ENCODE data around the gene CENPT. TPM values are rescaled to one million over a fixed set of nuclear protein-coding genes. Genes with fewer than 3 reads are reported as not detected.

CENPT gene
- total and polyA plus RNA-seq, 2 of the 8 experiments (the other 6 are each of a cell fraction or from before 2014, with no cell fraction given) = 42.4 to 53.4 TPM

- Histone ChIP-seq H2BK12ac (ENCODE audit: low read depth, low read length) (peak overlapping the region; percentile 96; the same call in 1 of the 2 replicates), H2BK5ac (ENCODE audit: low read depth, low read length) (peak overlapping the region; percentile 63; the same call in 1 of the 2 replicates), H3K56ac (replicated peaks; ENCODE audit: insufficient read length, low read depth, low read length) (no peak overlapping the region), H4K20me1 (replicated peaks in 1 of 2; ENCODE audit: control insufficient read depth in 1 of 2, insufficient read depth in 2 of 2, low read length in 2 of 2) (peaks cover 36 to 61% of the 10 kb centered on the region in 2 experiments), H4K91ac (replicated peaks; ENCODE audit: insufficient read length, low read length) (no peak overlapping the region), H3K27ac (ENCODE audit: low read depth, low read length) (peak overlapping the region; percentile 84), H3K9me3 (ENCODE audit: insufficient read depth in 2 of 2, low read depth in 1 of 2, low read length in 1 of 2) (no peaks in the 10 kb centered on the region), H3K4me3 (ENCODE audit: extremely low read depth in 1 of 4, insufficient read depth in 2 of 4, low read depth in 3 of 4, low read length in 4 of 4) (no peak overlapping the region; a peak in 1 of 8 replicates), H3K23ac (ENCODE audit: insufficient read length) (no peak overlapping the region), H3K79me2 (ENCODE audit: control insufficient read depth in 1 of 2, insufficient read depth in 2 of 2, low read length in 2 of 2) (peaks cover 42 to 97% of the 10 kb centered on the region in 2 experiments), H2AFZ (ENCODE audit: low read length) (no peak overlapping the region), H2AK5ac (ENCODE audit: low read depth, low read length) (no peak overlapping the region; the same call in 1 of the 2 replicates), H3K4me2 (ENCODE audit: insufficient read depth in 1 of 2, low read depth in 2 of 2, low read length in 2 of 2) (peak overlapping the region in 1 of 2 experiments; percentile 43; a peak in 2 of 4 replicates), H3K4me1 (replicated peaks in 1 of 4; ENCODE audit: control insufficient read depth in 3 of 4, insufficient read depth in 4 of 4, low read length in 3 of 4) (peaks cover 8 to 19% (median 13%) of the 10 kb centered on the region in 4 experiments), H3K27me3 (replicated peaks in 1 of 4; ENCODE audit: control insufficient read depth in 3 of 4, extremely low read depth in 1 of 4, insufficient read depth in 3 of 4, low read length in 3 of 4) (no peaks in the 10 kb centered on the region), H2BK120ac (replicated peaks; ENCODE audit: low read depth, low read length) (no peak overlapping the region), H4K8ac (ENCODE audit: extremely low read depth, insufficient read depth, low read length) (peak overlapping the region; percentile 9; the same call in 1 of the 2 replicates), H3K18ac (ENCODE audit: extremely low read depth, low read length) (no peak overlapping the region; the same call in 1 of the 2 replicates), H3K14ac (ENCODE audit: insufficient read length) (no peak overlapping the region), H2BK15ac (ENCODE audit: low read length) (no peak overlapping the region), H3K4ac (replicated peaks; ENCODE audit: insufficient read length, low read depth, low read length) (no peak overlapping the region), H2BK20ac (ENCODE audit: low read length) (no peak overlapping the region), H3K79me1 (ENCODE audit: low read depth, low read length) (peaks cover 50% of the 10 kb centered on the region), H3K36me3 (ENCODE audit: control insufficient read depth in 2 of 4, insufficient read depth in 4 of 4, low read length in 3 of 4) (peaks cover 0 to 18% (median 4%) of the 10 kb centered on the region in 4 experiments; a peak in 3 of 8 replicates), H3K9ac (replicated peaks in 1 of 4; ENCODE audit: extremely low read depth in 1 of 4, low read depth in 3 of 4, low read length in 3 of 4) (peak overlapping the region in 1 of 4 experiments; percentile 29; a peak in 1 of 7 replicates), H3K23me2 (ENCODE audit: low read depth, low read length) (no peaks in the 10 kb centered on the region), H4K5ac (ENCODE audit: insufficient read length, low read depth, low read length) (no peak overlapping the region)
- DNase-seq (ENCODE audit: low read depth in 1 of 2, low spot score in 2 of 2) (no peak), FAIRE-seq (no peak)
- 87% methylated on average over 4 of the region's 4 CpGs; no CpG with 5 or more reads in 1 of the 2 experiments for WGBS, 2 experiments (ENCODE audit: extremely low coverage in 1 of 2, insufficient coverage in 1 of 2, insufficient read length in 1 of 2, insufficient replicate concordance in 2 of 2, low coverage in 1 of 2, low lambda C conversion rate in 2 of 2, missing lambda C conversion rate in 1 of 2)
- CTCF ChIA-PET (ENCODE audit: partially characterized antibody) = interaction anchor here (1.6 kb wide), 1 partner anchor 42 kb away, joined by 4 read pairs; no protein-coding TSS in a partner anchor
- no peak for TF ChIP-seq NANOG (IDR thresholded peaks at IDR 0.05; ENCODE audit: insufficient read depth, low read depth, low read length, poor library complexity, severe bottlenecking)
- TF ChIP-seq RBBP5 (IDR thresholded peaks at IDR 0.05; ENCODE audit: borderline replicate concordance, low read depth, low read length) = no peak
- TF ChIP-seq KDM4A (IDR thresholded peaks at IDR 0.05; ENCODE audit: low read depth, low read length, severe bottlenecking) = no peak
- POLR2A ChIA-PET (ENCODE audit: partially characterized antibody) = interaction anchor here (1.1 to 2.9 kb wide), 2 partner anchors 11 to 21 kb away, joined by 3 to 27 read pairs; partner anchors contain the start of genes CENPT and NUTF2
Measured at GRCh38 chr16:67858500-67858899, 11.0 kb upstream of the CENPT start.
